ENCODE data around the gene TPSAB1.

Gene TPSAB1

DNA sequence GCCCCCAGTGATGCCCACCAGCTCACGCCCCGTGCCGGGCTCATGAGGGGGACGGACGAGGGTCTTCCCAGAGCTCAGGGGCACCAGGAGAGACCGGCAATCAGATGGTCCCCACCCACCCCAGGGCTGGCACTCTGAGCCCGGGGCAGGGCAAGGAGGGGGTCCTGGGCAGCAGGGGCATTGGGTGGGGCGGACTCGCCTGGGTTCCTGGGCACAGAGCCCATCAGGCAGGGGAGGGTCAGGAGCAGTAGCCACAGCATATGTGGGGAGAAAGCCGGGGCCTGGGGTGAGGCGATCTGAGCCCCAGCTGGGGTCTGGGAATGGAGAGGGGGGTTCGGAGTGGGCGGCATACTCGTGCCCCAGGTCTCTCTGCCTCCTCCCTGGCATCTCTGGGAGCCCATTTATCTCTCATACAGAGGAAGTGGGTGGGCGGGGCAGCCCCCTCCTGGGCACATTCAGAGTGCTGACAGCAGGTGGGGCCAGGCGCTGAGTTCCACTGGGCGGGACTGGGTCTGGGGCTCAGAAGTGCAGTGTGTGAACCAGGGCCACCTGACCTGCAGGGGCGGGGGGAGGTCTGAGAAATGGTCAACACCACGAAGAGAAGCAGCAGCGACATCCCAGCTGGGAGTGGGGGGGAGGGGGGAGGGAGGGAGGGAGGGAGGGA, 48.4 kb downstream of the TPSAB1 start:
- no peak overlapping the region for H3K27ac ChIP-seq
- TF ChIP-seq, protein P1, sequence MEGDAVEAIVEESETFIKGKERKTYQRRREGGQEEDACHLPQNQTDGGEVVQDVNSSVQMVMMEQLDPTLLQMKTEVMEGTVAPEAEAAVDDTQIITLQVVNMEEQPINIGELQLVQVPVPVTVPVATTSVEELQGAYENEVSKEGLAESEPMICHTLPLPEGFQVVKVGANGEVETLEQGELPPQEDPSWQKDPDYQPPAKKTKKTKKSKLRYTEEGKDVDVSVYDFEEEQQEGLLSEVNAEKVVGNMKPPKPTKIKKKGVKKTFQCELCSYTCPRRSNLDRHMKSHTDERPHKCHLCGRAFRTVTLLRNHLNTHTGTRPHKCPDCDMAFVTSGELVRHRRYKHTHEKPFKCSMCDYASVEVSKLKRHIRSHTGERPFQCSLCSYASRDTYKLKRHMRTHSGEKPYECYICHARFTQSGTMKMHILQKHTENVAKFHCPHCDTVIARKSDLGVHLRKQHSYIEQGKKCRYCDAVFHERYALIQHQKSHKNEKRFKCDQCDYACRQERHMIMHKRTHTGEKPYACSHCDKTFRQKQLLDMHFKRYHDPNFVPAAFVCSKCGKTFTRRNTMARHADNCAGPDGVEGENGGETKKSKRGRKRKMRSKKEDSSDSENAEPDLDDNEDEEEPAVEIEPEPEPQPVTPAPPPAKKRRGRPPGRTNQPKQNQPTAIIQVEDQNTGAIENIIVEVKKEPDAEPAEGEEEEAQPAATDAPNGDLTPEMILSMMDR (conservative IDR thresholded peaks at IDR 0.05), result no peak

DNA sequence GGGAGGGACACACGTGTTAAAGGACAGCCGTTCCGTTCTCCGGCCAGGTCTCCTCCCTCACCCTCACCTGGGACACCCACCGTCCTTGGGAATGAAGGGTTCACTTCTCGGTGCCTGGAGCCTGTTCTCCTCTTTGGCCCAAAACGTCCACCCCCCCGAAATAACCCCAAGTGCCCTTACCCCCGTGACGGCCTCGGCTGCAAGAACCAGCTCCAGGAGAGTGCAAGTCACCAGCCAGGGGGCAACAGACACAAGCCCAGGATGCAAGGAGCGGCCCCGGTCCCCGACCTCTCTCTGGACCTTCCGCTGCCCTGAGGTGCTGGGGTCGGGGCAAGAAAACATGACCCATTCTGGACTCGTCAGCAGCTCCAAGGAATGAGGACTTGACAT, 49.0 kb downstream of the TPSAB1 start:
- TF ChIP-seq, protein P1 (conservative IDR thresholded peaks at IDR 0.05), result no peak

DNA sequence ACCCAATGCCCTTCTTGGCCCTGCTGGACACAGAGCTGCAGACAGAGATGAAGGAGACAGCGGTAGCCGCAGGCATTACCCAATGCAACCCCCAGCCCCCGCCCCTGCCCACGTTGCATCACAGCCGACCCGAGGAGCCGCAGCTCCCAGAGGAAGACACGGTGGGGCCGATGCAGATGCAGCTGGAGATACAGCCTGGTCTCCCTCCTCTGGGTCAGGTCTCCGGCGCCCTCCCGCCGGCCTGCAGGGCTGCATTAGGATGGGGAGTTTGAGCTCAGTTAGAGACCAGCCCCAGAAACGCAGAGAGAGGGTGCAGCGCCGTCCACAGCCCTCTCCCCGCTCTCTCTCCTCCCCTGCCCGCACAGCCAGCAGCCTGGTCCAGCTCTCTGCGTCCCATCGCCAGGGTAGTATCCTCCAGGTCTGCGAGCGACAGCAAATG, 49.6 kb downstream of the TPSAB1 start:
- H3K27ac ChIP-seq, result no peak overlapping the region
- TF ChIP-seq, protein P1 (conservative IDR thresholded peaks at IDR 0.05), result no peak

More for the DNA sequence above, 49.0 kb downstream of the TPSAB1 start:
- no peak overlapping the region for H3K27ac ChIP-seq

DNA sequence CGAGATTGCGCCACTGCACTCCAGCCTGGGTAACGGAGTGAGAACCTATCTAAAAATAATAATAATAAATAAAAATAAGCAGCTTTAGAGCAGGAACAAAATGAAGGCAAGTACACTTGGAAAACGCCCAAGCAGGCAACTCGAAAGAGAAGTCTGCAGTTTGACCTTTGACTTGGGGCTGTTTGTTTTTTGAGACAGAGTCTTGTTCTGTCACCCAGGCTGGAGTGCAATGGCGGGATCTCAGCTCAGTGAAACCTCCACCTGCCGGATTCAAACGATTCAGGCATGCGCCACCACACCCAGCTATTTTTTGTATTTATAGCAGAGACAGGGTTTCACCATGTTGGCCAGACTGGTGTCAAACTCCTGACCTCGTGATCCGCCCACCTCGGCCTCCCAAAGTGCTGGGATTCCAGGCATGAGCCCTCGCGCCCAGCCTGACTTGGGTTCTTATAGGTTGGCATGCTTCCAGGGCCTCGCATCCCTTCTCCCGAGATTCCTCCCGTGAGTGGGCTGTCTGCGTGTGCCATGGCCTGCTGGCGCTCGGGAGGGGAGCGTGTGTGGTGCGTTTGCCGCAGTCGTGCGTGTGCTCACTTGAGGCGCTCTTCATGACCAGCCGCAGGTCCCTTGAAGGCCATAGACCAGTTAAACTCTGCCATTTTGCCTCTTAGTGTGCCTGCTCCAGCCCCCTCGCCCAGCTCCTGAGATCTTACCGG, 50.5 kb downstream of the TPSAB1 start:
- TF ChIP-seq, protein P1 (conservative IDR thresholded peaks at IDR 0.05), result no peak
- H3K27ac ChIP-seq, result no peak overlapping the region

DNA sequence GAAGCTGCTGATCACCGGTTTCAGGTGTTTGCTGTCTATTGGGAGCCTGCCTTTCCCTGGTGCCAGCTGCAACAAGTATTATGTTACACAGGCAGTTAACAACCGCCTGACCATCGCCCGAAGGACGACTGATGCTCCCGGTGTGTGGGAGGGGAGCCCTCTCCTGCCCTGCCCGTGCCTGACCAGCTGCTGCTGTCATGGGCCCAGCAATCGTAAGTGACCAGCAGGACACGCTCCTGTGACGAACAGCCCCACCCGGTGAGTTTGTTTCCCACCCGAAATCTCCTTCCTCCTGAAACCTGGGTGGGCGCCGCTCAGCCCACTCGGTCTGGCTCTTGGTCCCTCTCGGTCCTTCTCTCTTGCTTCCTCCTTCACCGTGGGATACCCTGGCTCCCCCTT, 51.1 kb downstream of the TPSAB1 start:
- H3K27ac ChIP-seq, result no peak overlapping the region
- TF ChIP-seq, protein P1 (conservative IDR thresholded peaks at IDR 0.05), result no peak

Data from VCaP (cell line).